NCI-H128 (cell line): Measurements from ENCODE around the gene TBC1D25.
"Not testable (repeated sequence)": the region's sequence is repeated elsewhere in the genome, so short reads cannot be mapped to it uniquely, and the experiment has no call there.

Source experiments
- DNase-seq: peaks from one replicate; lab custom pipeline; 2025; ENCODE audit not compliant: unreplicated experiment; lab: John Stamatoyannopoulos, UW

TBC1D25 gene

GRCh38 chrX:48516285-48516684 lies 23.2 kb upstream of the TBC1D25 start:
- no peak for DNase-seq

DNA sequence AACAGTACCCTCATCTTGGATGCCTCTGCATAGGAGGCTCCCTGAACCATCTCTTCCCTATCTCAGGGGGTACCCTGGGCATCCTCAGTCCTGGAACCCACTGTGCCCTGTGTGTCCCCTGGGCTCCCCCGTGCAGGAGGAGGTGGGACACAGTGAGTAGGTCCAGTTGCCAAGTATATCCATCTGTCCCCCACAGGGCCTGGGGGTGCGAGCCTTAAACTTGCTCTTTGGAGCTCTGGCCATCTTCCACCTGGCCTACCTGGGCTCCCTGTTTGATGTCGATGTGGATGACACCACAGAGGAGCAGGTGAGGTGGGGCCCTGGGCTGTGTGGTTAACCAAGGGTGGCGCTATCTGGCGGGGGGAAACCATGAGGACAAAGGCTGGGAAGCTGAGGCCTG lies 22.5 kb upstream of the TBC1D25 start:
- DNase-seq, result no peak

GRCh38 chrX:48519481-48519880 lies 20.0 kb upstream of the TBC1D25 start:
- DNase-seq, result not testable (repeated sequence)

DNA sequence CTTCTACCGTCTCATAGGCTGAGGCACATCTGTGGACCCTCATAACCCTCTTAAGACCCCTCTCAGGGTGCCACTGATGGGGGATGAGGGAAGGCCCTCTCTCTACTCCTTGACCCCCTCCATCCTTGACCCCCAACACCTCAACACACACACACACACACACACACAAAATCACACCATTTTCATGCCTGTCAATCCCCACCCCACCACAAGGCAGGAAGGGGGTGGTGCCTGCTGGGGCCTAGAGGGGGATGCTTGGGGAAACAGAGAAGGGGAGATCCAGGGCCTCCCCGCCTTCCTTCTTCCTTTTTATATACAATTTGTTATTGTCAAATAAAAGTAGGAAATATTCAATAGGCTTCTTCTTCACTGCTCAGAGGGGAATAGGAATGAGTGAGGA lies 19.1 kb upstream of the TBC1D25 start:
- DNase-seq, result no peak

- no peak for DNase-seq
Observed at GRCh38 chrX:48520976-48521352, 18.6 kb upstream of the TBC1D25 start.

GRCh38 chrX:48521353-48522243 lies 17.9 kb upstream of the TBC1D25 start, which contains the start of gene EBP:
TSS of gene EBP (plus strand) at chrX:48521808. CDS start at chrX:48523772, 1,964 bp downstream.
- peak; percentile 95 for DNase-seq

DNA sequence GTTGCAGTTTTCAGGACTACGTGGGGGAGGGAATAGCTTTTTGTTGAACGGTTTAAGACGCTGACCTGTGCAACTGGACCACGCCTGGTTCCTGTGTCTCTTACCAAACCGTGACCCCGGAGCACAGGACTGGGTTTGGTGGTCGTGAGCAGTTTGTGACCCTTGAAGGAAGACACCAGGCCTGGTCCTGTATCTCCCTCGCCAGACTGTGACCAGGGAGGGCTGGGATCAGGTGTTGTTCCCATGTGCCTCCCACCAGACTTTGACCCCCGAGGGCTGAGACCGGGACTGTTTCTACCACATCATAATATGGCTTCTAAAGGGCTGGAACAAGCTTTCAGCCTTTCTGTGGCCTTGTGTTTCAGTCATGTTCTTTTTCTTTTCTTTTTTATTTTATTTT lies 17.2 kb upstream of the TBC1D25 start:
- no peak for DNase-seq

GRCh38 chrX:48523682-48524081 lies 15.8 kb upstream of the TBC1D25 start:
- DNase-seq, result no peak

DNA sequence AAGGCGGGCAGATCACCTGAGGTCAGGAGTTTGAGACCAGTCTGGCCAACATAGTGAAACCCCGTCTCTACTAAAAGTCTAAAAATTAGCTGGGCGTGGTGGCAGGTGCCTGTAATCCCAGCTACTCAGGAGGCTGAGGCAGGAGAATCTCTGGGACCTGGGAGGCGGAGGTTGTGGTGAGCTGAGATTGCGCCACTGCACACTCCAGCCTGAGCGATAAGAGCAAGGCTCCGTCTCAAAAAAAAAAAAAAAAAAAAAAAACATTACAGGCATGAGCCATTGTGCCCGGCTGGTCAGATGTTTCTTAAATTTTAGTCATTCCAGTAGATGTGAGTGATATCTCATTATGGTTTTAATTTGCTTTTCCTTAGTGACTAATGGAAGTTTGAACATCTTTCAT lies 13.7 kb upstream of the TBC1D25 start:
- not testable (repeated sequence) for DNase-seq

- no peak for DNase-seq
Observed at GRCh38 chrX:48530736-48531135, 8.8 kb upstream of the TBC1D25 start.

GRCh38 chrX:48531358-48531959 lies 8.1 kb upstream of the TBC1D25 start:
- no peak for DNase-seq

DNA sequence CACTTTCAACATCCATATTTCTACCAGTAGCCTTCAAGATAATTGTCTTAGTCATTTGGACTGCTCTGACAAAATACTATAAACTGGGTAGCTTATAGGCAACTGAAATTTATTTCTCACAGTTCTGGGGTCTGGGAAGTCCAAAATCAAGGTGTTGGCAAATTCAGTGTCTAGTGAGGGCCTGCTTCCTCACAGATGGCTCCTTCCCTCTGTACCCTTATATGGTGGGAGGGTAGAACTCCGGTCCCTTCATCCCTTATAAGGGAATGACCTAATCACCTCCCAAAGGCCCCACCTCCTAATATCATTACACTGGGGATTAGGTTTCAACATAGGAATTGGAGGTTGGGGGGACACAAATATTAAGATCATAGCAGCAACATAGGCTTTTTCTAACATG lies 7.4 kb upstream of the TBC1D25 start:
- DNase-seq, result no peak

DNA sequence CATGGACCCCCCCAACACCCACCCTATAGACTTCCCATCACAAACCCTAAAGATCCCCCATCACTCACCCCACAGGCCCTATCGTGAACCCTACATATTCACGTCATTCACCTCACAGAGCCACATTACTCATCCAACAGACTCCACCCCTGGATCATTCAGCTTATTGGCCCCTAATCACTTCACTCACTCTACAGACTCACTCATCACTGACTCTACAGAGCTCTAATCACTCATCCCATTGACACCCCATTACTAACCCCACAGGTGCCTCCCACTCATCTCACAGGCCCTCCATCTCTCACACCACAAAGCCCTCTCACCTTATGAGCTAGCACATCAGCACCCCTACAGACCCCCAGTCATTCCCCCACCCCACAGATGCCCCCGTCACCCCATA lies 6.3 kb upstream of the TBC1D25 start:
- no peak for DNase-seq

GRCh38 chrX:48538641-48539344 lies 721 bp upstream of the TBC1D25 start:
- no peak for DNase-seq

GRCh38 chrX:48540028-48540375 lies 488 bp downstream of the TBC1D25 start:
- DNase-seq, result no peak

GRCh38 chrX:48540480-48540879 lies 966 bp downstream of the TBC1D25 start:
- DNase-seq, result no peak

DNA sequence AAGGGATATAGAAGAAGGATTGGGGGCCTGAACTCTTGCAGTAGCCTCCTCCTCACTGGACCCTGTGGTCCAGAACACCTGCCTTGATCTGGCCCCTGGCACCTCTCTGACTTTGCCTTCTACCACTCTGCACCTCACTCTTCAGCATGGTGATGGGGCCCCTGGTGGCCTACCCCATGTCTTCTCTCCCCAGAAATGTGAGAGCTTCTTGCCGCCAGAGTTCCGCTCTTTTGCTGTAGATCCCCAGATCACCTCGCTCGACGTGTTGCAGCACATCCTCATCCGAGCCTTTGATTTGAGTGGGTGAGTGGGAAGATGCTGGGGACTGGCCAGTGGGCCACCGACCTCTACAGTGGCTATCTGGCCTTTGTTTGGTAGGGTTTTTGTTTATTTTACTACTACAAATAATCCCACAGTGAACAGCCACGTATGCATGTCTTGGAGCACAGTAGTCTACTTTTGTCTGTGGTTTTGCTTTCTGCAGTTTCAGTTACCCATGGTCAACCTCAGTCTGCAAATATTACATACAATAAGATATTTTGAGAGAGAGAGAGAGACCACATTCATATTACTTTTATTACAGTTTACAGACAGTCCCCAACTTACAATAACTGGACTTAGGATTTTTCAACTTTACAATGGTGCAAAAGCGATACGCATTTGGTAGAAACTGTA lies 1.8 kb downstream of the TBC1D25 start:
- no peak for DNase-seq

- no peak for DNase-seq
Observed at GRCh38 chrX:48548871-48549270, 9.4 kb downstream of the TBC1D25 start.

DNA sequence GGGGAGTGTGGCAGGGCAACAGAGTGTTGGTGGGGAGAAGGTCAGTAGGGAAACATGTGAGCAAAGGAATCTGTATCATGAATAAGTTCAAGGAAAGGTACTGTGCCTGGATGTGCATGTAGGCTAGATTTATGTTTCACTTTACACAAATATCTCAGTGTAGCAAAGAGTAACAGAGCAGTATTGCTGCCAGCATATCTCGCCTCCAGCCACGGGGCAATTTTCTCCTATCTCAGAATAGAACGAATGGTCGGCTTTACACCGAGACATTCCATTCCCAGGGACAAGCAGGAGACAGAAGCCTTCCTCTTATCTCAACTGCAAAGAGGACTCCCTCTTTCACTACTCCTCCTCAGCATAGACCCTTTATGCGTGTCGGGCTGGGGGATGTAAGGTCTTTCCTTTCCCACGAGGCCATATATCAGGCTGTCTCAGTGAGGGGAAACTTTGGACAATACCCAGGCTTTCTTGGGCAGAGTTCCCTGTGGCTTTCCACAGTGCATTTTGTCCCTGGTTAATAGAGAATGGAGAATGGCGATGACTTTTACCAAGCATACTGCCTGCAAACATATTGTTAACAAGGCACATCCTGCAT lies 16.3 kb downstream of the TBC1D25 start:
- not testable (repeated sequence) for DNase-seq

- no peak for DNase-seq
Observed at GRCh38 chrX:48558271-48558670, 18.8 kb downstream of the TBC1D25 start.

GRCh38 chrX:48559636-48560035 lies 20.1 kb downstream of the TBC1D25 start:
- DNase-seq, result no peak
